Effector memory CD8-positive, alpha-beta T cell (primary cell): ENCODE results near the gene EPN1.

Source experiments
- ATAC-seq: fragments of 150-1000 bp; cut with Tn5 transposase; replicated peaks from 2 replicates; pipeline ENCODE4 v1.10.0; 2021; ENCODE audit warnings: mild to moderate bottlenecking, moderate library complexity
- DNase-seq, 3 experiments: peaks; one replicate each; pipeline ENCODE4 v3.0.0; 2021
- H3K27ac Mint-ChIP-seq, 2 donors: one replicate each; pipeline ENCODE4 v1.8.0; 2022; ENCODE audit warnings: mild to moderate bottlenecking in 2 of 2, mixed read lengths in 2 of 2, moderate library complexity in 2 of 2
- H3K27me3 Mint-ChIP-seq, 2 donors: one replicate each; pipeline ENCODE4 v1.8.0; 2022; ENCODE audit warnings: mixed read lengths in 2 of 2
- H3K36me3 Mint-ChIP-seq: one replicate; pipeline ENCODE4 v1.8.0; 2022; ENCODE audit warnings: mild to moderate bottlenecking, moderate library complexity, mixed read lengths; ENCODE audit not compliant: insufficient read depth
- H3K4me1 Mint-ChIP-seq, 2 donors: one replicate each; pipeline ENCODE4 v1.8.0; 2022; ENCODE audit warnings: low read depth in 2 of 2, mixed read lengths in 2 of 2
- H3K4me3 Mint-ChIP-seq, 2 donors: one replicate each; pipeline ENCODE4 v1.8.0; 2022; ENCODE audit warnings: mild to moderate bottlenecking in 2 of 2, mixed read lengths in 2 of 2, moderate library complexity in 2 of 2
- H3K9me3 Mint-ChIP-seq, 2 donors: one replicate each; pipeline ENCODE4 v1.8.0; 2022; ENCODE audit warnings: mixed read lengths in 2 of 2

Gene EPN1

DNA sequence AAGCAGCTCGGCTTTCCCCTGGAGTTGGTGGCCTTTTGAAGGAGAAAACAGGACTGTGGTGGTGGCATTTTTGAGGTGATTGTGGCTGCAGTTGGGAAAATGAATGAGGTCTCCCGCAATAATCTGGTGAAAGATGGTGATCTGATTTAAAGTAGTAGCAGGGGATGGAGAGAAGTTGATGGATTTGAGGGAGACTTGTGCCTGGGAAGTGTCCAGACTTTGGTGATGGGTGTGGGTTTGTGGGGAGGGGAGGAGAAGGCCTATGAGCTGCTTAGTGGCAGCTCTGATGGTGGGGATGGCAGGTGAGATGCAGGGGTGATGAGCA, 4.0 kb upstream of the EPN1 start:
- ATAC-seq (no peak), DNase-seq (no peak)
- H3K9me3 Mint-ChIP-seq, result no peaks in the 10 kb centered on the region
- no peaks in the 10 kb centered on the region for H3K27me3 Mint-ChIP-seq
- H3K27ac Mint-ChIP-seq, result peak overlapping the region; percentile 58 to 70
- H3K4me1 Mint-ChIP-seq, result peaks cover 30% of the 10 kb centered on the region in 2 donors
- H3K36me3 Mint-ChIP-seq, result peaks cover 91% of the 10 kb centered on the region
- no peak overlapping the region for H3K4me3 Mint-ChIP-seq

DNA sequence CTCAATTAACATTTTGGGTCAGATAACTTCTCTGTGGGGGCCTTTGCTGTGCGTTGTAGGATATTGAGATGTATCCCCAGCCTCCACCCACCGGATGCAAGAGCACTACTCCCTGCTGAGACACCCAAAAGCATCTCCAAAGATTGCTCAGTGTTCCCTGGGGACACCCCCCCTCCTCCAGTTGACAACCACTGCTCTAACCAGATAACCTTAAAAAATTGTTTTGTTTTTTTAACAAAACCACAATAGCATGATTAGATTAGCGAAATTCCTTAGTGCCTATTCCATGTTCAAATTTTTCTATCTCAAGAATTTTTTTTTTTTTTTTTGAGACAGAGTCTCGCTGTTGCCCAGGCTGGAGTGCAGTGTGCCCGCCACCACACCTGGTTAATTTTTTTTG, 2.6 kb upstream of the EPN1 start:
- Mint-ChIP-seq H3K4me1 (peaks cover 35 to 39% of the 10 kb centered on the region in 2 donors), H3K4me3 (no peak overlapping the region), H3K27ac (peak overlapping the region in 1 of 2 donors; percentile 95), H3K27me3 (no peaks in the 10 kb centered on the region), H3K36me3 (peaks cover 77% of the 10 kb centered on the region), H3K9me3 (no peaks in the 10 kb centered on the region)
- DNase-seq (no peak), ATAC-seq (no peak)

DNA sequence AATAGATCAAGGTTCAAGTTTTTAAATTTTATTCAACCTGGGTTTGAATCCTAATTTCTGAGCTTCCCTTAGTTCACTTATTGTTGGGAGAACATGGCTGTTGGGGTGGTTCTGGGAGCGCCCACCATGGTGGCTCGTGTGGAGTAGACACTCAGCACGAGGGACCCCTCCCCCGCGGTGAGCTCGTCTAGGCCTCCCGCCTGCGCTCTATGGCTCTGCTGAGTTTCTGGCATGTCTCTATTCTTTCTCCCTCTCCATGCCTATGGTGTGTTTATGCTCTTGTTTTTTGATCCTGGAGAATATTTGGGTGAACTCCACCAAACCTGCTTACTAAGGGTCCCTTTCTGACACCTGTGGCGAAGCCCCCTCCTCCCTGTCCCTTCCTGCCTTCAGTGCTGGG, 1.6 kb upstream of the EPN1 start:
- H3K9me3 Mint-ChIP-seq, result no peaks in the 10 kb centered on the region
- peaks cover 75% of the 10 kb centered on the region for H3K36me3 Mint-ChIP-seq
- H3K4me3 Mint-ChIP-seq, result peak overlapping the region in 1 of 2 donors; percentile 15
- peak overlapping the region; percentile 77 to 95 for H3K27ac Mint-ChIP-seq
- no peak for DNase-seq
- H3K27me3 Mint-ChIP-seq, result no peaks in the 10 kb centered on the region
- ATAC-seq, result no peak
- peaks cover 44 to 48% of the 10 kb centered on the region in 2 donors for H3K4me1 Mint-ChIP-seq

DNA sequence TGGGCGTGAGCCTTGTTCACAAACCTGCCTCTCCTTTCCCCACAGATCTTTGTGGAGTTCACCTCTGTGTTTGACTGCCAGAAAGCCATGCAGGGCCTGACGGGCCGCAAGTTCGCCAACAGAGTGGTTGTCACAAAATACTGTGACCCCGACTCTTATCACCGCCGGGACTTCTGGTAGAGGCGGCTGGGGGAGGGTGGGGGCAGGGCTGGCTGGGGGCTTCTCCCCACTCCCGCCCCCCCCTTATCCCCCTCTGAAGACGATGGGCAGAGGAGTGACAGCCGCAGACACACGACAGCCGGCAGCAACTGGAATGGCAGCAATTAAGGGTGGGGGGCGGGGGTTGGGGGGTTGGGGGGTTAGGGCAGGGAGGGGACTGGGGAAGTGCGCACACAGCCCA, 1.1 kb upstream of the EPN1 start:
- no peak for ATAC-seq
- peak overlapping the region; percentile 77 to 95 for H3K27ac Mint-ChIP-seq
- no peaks in the 10 kb centered on the region for H3K9me3 Mint-ChIP-seq
- peaks cover 78% of the 10 kb centered on the region for H3K36me3 Mint-ChIP-seq
- DNase-seq, result no peak
- H3K4me1 Mint-ChIP-seq, result peaks cover 47 to 48% of the 10 kb centered on the region in 2 donors
- peak overlapping the region; percentile 15 to 90 for H3K4me3 Mint-ChIP-seq
- H3K27me3 Mint-ChIP-seq, result no peaks in the 10 kb centered on the region

DNA sequence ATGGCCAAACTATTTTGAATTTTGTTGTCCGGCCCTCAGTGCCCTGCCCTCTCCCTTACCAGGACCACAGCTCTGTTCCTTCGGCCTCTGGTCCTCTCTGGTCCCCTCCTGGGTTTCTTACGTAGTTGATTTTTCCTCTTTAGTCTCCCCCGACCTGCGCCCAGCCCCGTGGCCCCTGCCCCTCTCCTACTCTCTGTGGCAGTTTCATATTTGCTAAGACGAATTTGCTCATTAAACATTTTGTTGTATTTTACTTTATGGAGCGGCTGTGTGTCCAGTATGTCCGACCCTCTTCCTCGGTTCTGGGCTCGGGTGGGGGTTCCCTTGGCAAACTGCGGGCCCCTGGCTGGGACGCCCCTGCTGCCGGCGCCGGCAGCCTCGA, 576 bp upstream of the EPN1 start:
- no peaks in the 10 kb centered on the region for H3K9me3 Mint-ChIP-seq
- H3K27ac Mint-ChIP-seq, result peak overlapping the region; percentile 93 to 95
- ATAC-seq, result no peak
- H3K4me1 Mint-ChIP-seq, result peaks cover 48 to 49% of the 10 kb centered on the region in 2 donors
- peaks cover 74% of the 10 kb centered on the region for H3K36me3 Mint-ChIP-seq
- no peak for DNase-seq
- no peaks in the 10 kb centered on the region for H3K27me3 Mint-ChIP-seq
- H3K4me3 Mint-ChIP-seq, result peak overlapping the region; percentile 90

DNA sequence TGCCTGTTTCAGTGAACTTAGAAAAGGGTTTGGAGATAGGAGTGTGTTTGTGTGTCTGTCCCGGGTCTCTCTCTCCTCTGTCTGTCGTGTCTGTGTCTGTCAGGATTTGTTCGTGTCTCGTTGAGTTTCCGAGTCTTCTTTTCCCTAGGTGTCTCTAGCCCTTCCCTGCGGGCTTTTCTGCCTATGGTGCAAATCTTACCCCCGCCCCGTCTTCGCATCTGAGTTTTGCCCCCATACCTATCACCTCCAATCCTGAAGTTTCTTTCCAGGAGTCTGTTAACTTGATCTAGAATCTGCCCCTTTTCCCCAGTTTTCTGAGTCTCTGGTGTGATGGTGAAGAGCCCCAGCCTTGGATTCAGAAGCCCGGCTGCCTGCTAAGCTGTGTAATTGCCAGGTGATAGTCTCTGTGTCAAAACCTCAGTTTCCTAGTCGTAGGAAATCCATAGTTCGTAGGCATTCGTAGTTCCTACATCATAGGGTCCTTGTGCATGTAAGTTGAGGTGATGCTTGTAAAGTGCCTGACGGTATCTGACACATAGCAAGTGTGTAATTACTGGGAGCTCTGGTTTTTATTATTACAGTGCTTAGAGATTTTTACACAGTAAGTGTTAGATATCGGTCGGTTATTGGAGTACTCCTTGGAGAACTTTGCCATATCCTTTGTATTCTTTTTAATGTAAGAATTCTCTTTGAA, 782 bp downstream of the EPN1 start:
- Mint-ChIP-seq H3K27me3 (no peaks in the 10 kb centered on the region), H3K9me3 (no peaks in the 10 kb centered on the region), H3K27ac (peak overlapping the region; percentile 93 to 95), H3K4me1 (peaks cover 48 to 50% of the 10 kb centered on the region in 2 donors), H3K36me3 (peaks cover 64% of the 10 kb centered on the region), H3K4me3 (peak overlapping the region; percentile 90)
- ATAC-seq, result no peak
- DNase-seq, result no peak

DNA sequence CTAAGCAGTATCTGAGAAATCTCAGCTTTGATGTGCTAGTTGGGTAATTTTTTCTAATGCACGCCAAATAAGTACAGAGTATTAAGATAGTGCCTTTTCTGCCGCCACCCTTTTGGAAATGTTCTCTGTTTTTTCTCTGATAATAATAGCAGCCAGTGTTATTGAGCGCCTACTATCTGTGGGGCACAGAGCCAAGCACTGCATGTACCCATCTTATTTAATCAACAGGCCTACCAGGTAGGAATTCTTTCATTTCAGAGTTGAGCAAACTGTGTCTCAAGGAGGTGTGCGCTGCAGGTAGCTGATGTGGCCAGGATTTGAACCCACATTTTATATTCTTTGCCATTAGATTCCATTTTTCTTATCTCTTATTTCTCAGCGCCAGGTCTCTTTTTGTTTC, 1.4 kb downstream of the EPN1 start:
- ATAC-seq (no peak), DNase-seq (no peak)
- peak overlapping the region; percentile 90 for H3K4me3 Mint-ChIP-seq
- peaks cover 62% of the 10 kb centered on the region for H3K36me3 Mint-ChIP-seq
- H3K27me3 Mint-ChIP-seq, result no peaks in the 10 kb centered on the region
- peak overlapping the region in 1 of 2 donors; percentile 9 for H3K27ac Mint-ChIP-seq
- H3K9me3 Mint-ChIP-seq, result no peaks in the 10 kb centered on the region
- peaks cover 43 to 46% of the 10 kb centered on the region in 2 donors for H3K4me1 Mint-ChIP-seq

DNA sequence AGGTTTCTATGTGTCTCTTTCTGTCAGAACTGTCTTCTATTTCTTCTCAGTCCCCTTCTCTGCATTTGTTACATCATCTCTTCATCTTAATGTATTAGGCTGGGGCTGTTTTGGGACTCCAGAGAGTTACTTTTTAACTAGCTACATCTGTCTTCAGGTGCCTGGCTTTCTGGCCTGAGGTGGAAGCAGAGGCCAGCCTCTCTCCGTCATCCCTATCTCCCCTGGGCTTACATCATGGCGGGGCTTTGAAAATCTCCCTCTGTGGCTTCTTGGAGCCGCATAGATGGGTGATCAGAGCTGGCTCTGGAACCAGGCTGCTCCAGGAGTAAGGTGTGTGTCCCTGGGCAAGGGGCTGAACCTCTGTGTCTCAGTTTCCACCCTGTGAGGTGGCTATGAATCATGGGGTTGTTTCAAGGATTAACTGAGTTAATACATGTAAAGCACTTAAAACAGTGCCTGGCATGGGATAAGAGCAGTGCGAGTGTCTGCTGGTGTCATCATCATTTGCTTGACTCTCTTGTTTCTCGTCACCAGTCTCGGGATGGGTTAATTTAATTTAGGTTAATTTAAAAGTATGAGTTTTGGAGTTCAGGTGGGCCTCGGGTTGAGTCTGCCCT, 2.0 kb downstream of the EPN1 start:
- peaks cover 40 to 44% of the 10 kb centered on the region in 2 donors for H3K4me1 Mint-ChIP-seq
- peak overlapping the region; percentile 90 for H3K4me3 Mint-ChIP-seq
- peak overlapping the region in 1 of 2 donors; percentile 9 for H3K27ac Mint-ChIP-seq
- no peak for ATAC-seq
- H3K36me3 Mint-ChIP-seq, result peaks cover 62% of the 10 kb centered on the region
- no peak for DNase-seq
- H3K27me3 Mint-ChIP-seq, result no peaks in the 10 kb centered on the region
- no peaks in the 10 kb centered on the region for H3K9me3 Mint-ChIP-seq

DNA sequence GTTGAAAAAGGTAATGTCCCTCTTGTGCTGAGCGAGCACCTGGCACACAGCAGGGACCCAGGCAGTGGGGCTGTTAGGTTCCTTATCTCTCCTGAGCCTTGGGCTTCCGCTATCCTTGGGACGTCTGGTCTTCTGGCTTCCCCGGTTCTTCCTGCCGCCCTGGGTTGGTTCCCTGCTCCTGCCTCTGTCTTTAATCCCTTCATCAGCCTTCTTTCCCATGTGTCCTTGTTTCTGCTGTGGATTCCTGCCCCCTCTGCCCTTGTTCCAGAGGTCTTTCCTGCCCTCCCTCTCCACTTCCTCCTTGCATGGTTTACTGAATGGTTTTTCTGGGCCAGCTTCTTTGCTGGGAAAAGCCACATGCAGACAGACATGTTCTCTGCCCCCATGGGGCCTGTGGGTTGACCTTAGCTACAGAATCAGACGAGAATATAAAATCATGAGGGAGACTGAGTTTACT, 2.6 kb downstream of the EPN1 start:
- DNase-seq (no peak), ATAC-seq (no peak)
- Mint-ChIP-seq H3K36me3 (peaks cover 62% of the 10 kb centered on the region), H3K4me1 (peaks cover 40 to 44% of the 10 kb centered on the region in 2 donors), H3K9me3 (no peaks in the 10 kb centered on the region), H3K27ac (peak overlapping the region in 1 of 2 donors; percentile 59), H3K27me3 (no peaks in the 10 kb centered on the region), H3K4me3 (peak overlapping the region; percentile 33 to 40)

DNA sequence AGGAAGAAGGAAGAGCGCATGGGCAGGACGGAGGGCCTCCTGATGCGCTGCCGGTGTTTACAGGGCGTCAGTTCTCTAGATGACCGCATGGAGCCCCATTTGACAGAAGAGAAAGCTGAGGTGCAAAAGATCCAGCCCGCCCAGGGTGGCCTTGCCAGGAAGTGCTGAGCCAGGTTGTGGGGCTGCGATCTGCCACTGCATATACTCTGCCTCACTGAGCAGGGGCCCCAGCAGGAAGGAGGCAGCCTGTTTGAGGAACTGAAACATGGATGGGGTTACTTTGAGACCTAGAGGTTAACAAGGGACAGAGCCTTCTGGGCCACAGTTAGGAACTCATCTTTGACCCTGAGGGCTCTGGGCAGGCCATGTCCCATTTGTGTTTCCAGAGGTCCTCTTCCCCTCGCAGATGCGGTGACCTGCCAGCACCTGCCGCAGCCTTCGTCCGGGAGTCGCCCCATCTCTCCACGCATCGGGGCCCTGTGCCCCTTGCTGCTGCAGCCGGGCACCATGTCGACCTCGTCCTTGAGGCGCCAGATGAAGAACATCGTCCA, 3.2 kb downstream of the EPN1 start:
- H3K4me3 Mint-ChIP-seq, result peak overlapping the region in 1 of 2 donors; percentile 40
- ATAC-seq, result no peak
- H3K4me1 Mint-ChIP-seq, result peaks cover 38 to 44% of the 10 kb centered on the region in 2 donors
- H3K9me3 Mint-ChIP-seq, result no peaks in the 10 kb centered on the region
- DNase-seq, result no peak
- peaks cover 62% of the 10 kb centered on the region for H3K36me3 Mint-ChIP-seq
- H3K27ac Mint-ChIP-seq, result peak overlapping the region; percentile 13 to 59
- H3K27me3 Mint-ChIP-seq, result no peaks in the 10 kb centered on the region

DNA sequence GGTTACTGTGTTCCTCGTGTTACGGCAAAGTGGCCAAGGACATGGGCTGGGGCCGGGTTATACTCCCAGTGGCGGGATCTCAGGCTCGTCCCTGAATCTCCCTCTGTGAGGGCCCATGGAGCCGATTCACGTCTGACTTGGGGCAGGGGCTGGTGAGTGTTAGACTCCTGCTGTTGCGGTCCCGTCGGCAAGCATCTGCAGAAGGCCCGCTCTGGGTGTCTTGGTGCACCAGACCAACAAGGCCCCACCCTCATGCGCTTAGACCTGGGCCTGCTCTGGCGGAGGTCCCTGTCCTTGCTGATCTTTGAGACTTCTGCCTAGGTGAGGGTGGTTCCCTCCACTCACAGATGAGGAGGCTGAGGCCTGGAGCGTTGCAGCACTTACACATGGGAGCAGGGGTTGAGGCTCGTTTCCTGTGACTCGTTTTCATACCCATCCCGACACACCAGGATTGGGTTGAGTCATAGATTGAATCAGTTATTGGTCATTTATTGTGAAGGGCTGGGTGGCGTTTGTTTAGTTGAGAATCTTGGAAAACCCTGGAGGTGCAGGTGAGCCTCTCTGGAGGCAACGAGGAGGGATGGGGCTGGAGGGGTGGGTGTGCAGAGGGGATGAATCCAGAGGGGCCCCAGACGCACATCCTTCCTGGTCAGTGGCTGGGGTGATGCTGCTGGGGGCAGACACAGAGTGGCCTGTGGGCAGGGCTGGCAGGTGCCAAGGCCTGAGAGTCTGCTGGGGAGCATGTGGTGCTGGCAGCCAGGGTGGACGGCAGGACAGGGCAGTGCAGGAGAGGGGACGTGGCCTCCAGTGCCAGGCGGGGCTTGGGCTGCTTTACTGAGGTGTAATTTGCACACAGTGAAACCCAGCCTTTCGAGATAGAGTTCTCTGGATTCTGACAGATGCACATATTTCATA, 4.6 kb downstream of the EPN1 start:
- peaks cover 34 to 40% of the 10 kb centered on the region in 2 donors for H3K4me1 Mint-ChIP-seq
- H3K9me3 Mint-ChIP-seq, result no peaks in the 10 kb centered on the region

DNA sequence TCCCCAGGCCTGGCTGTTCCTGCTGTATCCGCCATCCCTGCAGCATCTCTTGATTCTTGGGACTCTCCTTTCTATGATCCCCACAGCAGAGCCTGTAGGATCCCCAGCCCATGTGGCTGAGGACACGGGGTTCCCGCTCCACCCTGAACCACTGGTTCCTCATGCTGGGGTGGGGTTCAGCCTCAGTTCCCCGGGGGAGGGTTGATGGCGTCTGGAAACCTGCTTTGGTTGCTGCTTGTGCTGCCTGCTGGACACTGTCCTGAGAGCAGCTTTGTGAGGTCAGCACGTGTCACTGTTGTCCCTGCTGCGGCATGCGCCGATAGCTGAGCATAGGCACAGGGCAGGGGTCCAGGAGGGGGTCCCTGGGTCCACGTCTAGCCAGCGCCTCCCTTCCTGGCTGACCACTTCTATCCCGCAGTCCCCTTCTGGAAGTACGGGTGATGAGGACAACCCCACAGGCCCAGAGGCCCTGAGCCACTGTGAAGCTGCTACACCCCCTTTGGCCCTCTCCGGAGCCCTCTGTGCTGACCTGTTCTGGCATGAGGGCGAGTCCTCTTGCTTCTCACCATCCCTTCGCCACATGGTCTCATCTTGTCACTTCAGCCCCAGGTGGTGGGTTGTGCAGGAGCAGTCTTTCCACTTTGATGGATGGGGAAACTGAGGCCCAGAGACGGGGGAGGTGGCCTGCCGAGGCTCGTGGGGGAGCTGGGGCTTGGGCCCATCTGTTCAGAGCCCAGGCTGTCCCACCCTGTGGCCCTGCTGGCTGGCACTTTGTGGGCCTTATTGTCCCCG, 5.5 kb downstream of the EPN1 start:
- DNase-seq, result no peak
- H3K4me3 Mint-ChIP-seq, result no peak overlapping the region
- no peaks in the 10 kb centered on the region for H3K9me3 Mint-ChIP-seq
- H3K27me3 Mint-ChIP-seq, result no peaks in the 10 kb centered on the region
- H3K27ac Mint-ChIP-seq, result peak overlapping the region; percentile 13 to 89
- H3K36me3 Mint-ChIP-seq, result peaks cover 53% of the 10 kb centered on the region
- peaks cover 36 to 42% of the 10 kb centered on the region in 2 donors for H3K4me1 Mint-ChIP-seq
- no peak for ATAC-seq

More for the DNA sequence above, 4.6 kb downstream of the EPN1 start:
- H3K36me3 Mint-ChIP-seq, result peaks cover 55% of the 10 kb centered on the region
- ATAC-seq (no peak), DNase-seq (no peak)
- peak overlapping the region in 1 of 2 donors; percentile 38 for H3K4me3 Mint-ChIP-seq
- no peaks in the 10 kb centered on the region for H3K27me3 Mint-ChIP-seq
- H3K27ac Mint-ChIP-seq, result peak overlapping the region; percentile 13 to 89
